Activated CD8-positive, alpha-beta memory T cell treated with anti-CD3 and anti-CD28 coated beads, Interleukin-2, amount 50 U/mL, for 1 hour (primary cell): ENCODE results near the gene SPACA5.
"Not testable (repeated sequence)": the region's sequence is repeated elsewhere in the genome, so short reads cannot be mapped to it uniquely, and the experiment has no call there.

Experiments used
- DNase-seq: peaks from one replicate; pipeline ENCODE4 v3.0.0-alpha.2; 2020; ENCODE audit errors: extremely low read depth

The SPACA5 gene

GRCh38 chrX:48021026-48021900, 14.5 kb downstream of the SPACA5 start:
- no peak for DNase-seq

- no peak for DNase-seq
Measured at GRCh38 chrX:48022100-48022499, 15.3 kb downstream of the SPACA5 start.

- no peak for DNase-seq
Measured at GRCh38 chrX:48022738-48023137, 15.9 kb downstream of the SPACA5 start.

GRCh38 chrX:48025561-48025960, 18.8 kb downstream of the SPACA5 start:
- DNase-seq = no peak

- not testable (repeated sequence) for DNase-seq
Measured at GRCh38 chrX:48027545-48027944, 20.8 kb downstream of the SPACA5 start.

- DNase-seq = no peak
Measured at GRCh38 chrX:48028091-48028490, 21.3 kb downstream of the SPACA5 start.

GRCh38 chrX:48030237-48030636, 23.4 kb downstream of the SPACA5 start:
- DNase-seq = no peak

GRCh38 chrX:48030641-48031173, 23.9 kb downstream of the SPACA5 start:
- not testable (repeated sequence) for DNase-seq

GRCh38 chrX:48035891-48036290, 29.1 kb downstream of the SPACA5 start:
- no peak for DNase-seq

- no peak for DNase-seq
Measured at GRCh38 chrX:48043056-48043455, 36.3 kb downstream of the SPACA5 start.

- no peak for DNase-seq
Measured at GRCh38 chrX:48045410-48046311, 38.9 kb downstream of the SPACA5 start.

GRCh38 chrX:48046846-48047245, 40.1 kb downstream of the SPACA5 start:
- DNase-seq = no peak

- no peak for DNase-seq
Measured at GRCh38 chrX:48058621-48059295, 52.0 kb downstream of the SPACA5 start.

- DNase-seq = no peak
Measured at GRCh38 chrX:48059296-48059639, 52.5 kb downstream of the SPACA5 start.
